Dermis lymphatic vessel endothelial cell (primary cell): Measurements from ENCODE around the gene SLC8A1. TPM values are rescaled to one million over a fixed set of nuclear protein-coding genes. Genes with fewer than 3 reads are reported as not detected.

Experiments
- total RNA-seq: library from RNA; depleted of rRNA; stranded (reverse); fragments of >200 nt; gene quantifications from 2 replicates; pipeline ENCODE4 v1.2.1, GENCODE V29; 2014

The SLC8A1 gene
- 0.69 and 1.5 TPM in 2 replicates for total RNA-seq

GRCh38 chr2:40451918-40452605, at the start of gene SLC8A1:
SLC8A1 (minus strand) TSS chr2:40452090.

